D341Med (cell line): Measurements from ENCODE around the gene RAB44.

Experiments
- DNase-seq: peaks from one replicate; pipeline ENCODE4 v3.0.0; 2012; ENCODE audit warnings: low spot score

The RAB44 gene

GRCh38 chr6:36771145-36771544 is 73.5 kb downstream of the RAB44 start:
- no peak for DNase-seq

- no peak for DNase-seq
Measured at GRCh38 chr6:36772397-36772796, 74.8 kb downstream of the RAB44 start.

DNA sequence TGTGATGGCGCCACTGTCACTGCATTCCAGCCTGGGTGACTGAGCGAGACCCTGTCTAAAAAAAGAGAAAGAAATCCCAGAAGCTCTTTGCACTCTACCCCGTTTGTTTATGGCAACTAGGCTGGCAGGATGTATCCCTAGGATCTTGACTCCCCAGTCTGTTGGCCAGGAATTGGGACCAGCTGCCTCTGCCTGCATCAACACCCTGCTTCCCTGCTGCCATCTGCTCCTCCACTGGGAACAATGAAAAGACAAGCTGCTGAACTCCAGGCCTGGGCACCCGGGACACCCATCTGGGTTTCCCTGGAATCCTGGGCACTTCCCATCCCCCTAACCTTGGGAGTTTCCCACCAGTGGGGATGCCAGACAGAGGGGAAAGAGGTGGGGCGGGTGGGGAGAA is 76.7 kb downstream of the RAB44 start:
- DNase-seq, result no peak

DNA sequence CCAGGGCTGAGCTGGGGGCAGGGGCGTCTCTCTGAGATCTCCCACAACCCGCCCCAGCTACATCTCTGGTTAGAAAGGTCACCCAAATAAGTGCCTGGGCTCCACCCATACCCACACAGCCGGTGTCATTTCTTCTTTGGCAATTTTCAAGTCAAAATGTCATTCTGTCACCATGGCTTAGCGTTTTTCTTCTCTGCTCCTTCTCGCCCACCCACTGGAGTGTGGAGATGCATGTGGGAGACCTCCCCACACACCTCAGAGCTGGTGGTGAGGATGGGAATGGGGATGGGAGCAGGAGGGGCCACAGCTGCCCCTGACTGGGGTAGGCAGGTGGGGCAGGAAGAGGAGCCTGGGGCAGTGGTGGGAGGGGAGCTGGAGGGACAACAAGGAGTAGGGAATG is 78.5 kb downstream of the RAB44 start:
- no peak for DNase-seq

DNA sequence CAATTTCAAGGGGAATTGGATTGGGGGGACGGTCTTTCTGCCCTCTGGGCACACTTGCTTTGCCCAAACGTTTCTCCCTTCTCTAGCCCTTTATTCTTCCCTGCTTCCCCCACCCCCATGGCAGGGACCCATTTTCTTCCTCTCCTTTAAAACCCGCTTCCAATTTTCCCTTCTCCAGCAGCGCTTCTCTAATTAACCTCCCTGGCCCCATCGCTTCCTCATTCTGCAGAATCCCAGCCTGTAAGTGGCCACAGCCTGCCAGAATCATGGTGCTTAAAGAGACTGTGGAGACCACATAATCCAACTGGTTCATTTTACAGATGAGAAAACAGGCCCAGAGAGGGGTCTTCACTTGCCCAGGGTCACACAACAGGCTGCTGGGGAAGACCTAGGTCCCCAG is 80.2 kb downstream of the RAB44 start:
- DNase-seq, result no peak

DNA sequence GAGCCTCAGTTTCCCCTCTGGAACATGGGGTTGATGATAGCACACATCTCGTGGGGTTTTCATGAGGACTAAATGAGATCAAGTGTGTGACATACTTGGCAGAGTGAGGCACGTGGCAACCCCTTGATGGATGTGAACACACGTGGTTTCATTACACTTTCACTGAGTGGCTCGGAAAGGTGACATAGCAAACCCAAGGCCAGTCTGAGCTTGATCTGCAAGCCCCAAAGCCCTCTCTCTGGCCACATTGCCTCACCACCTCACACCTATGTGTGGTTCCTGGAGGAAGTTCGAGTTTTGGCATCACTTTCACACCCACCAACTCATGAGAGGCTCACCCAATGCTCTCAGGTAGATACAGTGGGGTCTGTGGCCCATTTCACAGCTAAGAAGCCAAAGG is 81.6 kb downstream of the RAB44 start:
- DNase-seq, result no peak

DNA sequence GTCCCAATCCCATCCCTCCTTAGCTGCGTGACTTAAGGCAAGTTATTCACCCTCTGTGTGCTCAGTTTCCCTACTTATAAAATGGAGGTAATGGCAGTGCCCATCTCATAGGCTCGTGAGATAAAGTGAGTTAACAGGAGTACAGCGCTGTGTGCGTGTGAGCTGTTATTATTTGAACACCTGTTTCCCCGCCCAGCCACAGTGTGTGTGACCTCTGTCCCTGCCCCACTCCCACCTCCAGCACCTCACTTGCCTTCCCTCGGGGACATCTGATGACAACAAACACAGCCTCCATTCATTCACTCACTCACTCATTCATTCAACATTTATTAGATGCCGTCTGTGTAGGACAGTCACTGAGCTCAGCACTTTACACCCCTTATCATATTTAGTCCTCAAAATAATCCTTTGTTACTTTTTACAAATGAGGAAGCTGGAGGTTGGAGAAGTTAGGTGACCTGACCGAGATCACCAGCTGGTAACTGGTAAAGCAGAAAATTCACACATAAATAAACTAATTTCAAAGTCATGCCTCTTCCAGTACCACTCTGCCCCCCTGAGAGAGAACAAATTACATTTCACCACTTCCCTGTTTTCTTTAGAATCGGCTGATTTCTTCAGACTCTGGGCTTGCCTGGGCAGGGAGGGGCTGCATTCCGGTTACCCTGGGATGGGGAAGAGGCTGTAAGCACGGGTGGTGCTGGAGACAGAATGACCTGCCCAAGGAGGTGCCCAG is 83.0 kb downstream of the RAB44 start:
- DNase-seq, result no peak

DNA sequence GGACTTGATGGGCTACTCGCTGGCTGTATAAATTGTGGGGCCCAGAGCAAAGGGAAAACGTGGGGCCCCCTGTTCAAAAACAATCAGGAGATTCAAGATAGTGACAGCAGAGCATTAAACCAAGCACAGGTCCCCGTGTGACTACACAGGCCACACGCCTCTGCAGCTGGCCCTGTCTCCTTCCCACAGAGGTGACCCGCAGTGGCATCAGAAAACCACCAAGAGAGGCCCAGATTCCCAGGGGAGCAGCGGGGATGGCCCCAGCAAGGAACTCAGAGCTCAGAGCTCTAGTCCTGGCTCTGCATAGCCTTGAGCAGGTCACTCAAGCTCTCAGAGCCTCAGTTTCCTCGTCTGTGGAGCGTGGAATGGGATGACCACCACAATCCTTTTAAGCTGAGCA is 84.0 kb downstream of the RAB44 start:
- no peak for DNase-seq
